HFFc6 (cell line): ENCODE measurements around the gene STRBP. TPM values are rescaled to one million over a fixed set of nuclear protein-coding genes. Genes with fewer than 3 reads are reported as not detected.

Experiments used
- DNase-seq: peaks from one replicate; pipeline ENCODE4 v3.0.0-alpha.2; 2018
- H3K27ac Mint-ChIP-seq: 2 replicates; pipeline ENCODE4 v1.8.0; 2020; ENCODE audit warnings: mild to moderate bottlenecking, mixed read lengths
- H3K27me3 Mint-ChIP-seq: 2 replicates; pipeline ENCODE4 v1.8.0; 2021; ENCODE audit warnings: mild to moderate bottlenecking, moderate library complexity, mixed read lengths; ENCODE audit not compliant: insufficient read depth
- H3K36me3 Mint-ChIP-seq: 2 replicates; pipeline ENCODE4 v1.8.0; 2021; ENCODE audit warnings: low read depth, mixed read lengths
- H3K4me1 Mint-ChIP-seq: 2 replicates; pipeline ENCODE4 v1.8.0; 2020; ENCODE audit warnings: low read depth, mixed read lengths
- H3K4me3 Mint-ChIP-seq: 2 replicates; pipeline ENCODE4 v1.8.0; 2020; ENCODE audit warnings: mild to moderate bottlenecking, moderate library complexity, mixed read lengths
- H3K9me3 Mint-ChIP-seq: 2 replicates; pipeline ENCODE4 v1.8.0; 2020; ENCODE audit warnings: mild to moderate bottlenecking, mixed read lengths
- CTCF ChIP-seq: fragments of 200-600 bp; sonication (generic); IDR thresholded peaks from 2 replicates; pipeline ENCODE4 v1.5.0; 2021; ENCODE audit warnings: antibody characterized with exemption, mild to moderate bottlenecking
- total RNA-seq, 6 experiments: library from RNA; stranded (reverse); fragmentation: NEBNext Ultra II Directional; extraction: Animal tissue kit (Norgen Biotek cat#: 25700); gene quantifications; 2 replicates in 1 of 6; 3 replicates in 5 of 6; pipeline ENCODE4 v1.2.3, GENCODE V29; 2021

Gene STRBP
- total RNA-seq, 6 experiments from 2014 or later = 1.4 to 2.5 (median 1.9) TPM

GRCh38 chr9:123107639-123108285 is 160.6 kb downstream of the STRBP start:
- H3K27me3 Mint-ChIP-seq = peaks cover 5% of the 10 kb centered on the region
- peak; percentile 18; the same call in 1 of the 2 replicates for TF ChIP-seq CTCF
- DNase-seq = no peak
- H3K36me3 Mint-ChIP-seq = peaks cover 8% of the 10 kb centered on the region
- no peak overlapping the region for H3K27ac Mint-ChIP-seq
- no peak overlapping the region for H3K4me3 Mint-ChIP-seq
- no peaks in the 10 kb centered on the region for H3K9me3 Mint-ChIP-seq
- H3K4me1 Mint-ChIP-seq = peaks cover 4% of the 10 kb centered on the region; the same call in 1 of the 2 replicates

GRCh38 chr9:123105490-123105889 is 162.9 kb downstream of the STRBP start:
- Mint-ChIP-seq H3K36me3 (peaks cover 8% of the 10 kb centered on the region), H3K27me3 (peaks cover 5% of the 10 kb centered on the region), H3K4me1 (peaks cover 9% of the 10 kb centered on the region; the same call in 1 of the 2 replicates), H3K4me3 (no peak overlapping the region), H3K9me3 (no peaks in the 10 kb centered on the region), H3K27ac (no peak overlapping the region)
- no peak for TF ChIP-seq CTCF
- DNase-seq = no peak

- peaks cover 8% of the 10 kb centered on the region for H3K36me3 Mint-ChIP-seq
These were observed 163.6 kb downstream of the STRBP start for GRCh38 chr9:123104807-123105206.

GRCh38 chr9:123102375-123103113 is 165.8 kb downstream of the STRBP start:
- TF ChIP-seq CTCF = peak; percentile 65
- DNase-seq = peak; percentile 23
- Mint-ChIP-seq H3K36me3 (peaks cover 8% of the 10 kb centered on the region), H3K27me3 (peaks cover 3% of the 10 kb centered on the region), H3K4me3 (no peak overlapping the region), H3K9me3 (no peaks in the 10 kb centered on the region), H3K4me1 (peaks cover 9% of the 10 kb centered on the region; the same call in 1 of the 2 replicates), H3K27ac (peak overlapping the region; percentile 16; the same call in 1 of the 2 replicates)

More at GRCh38 chr9:123104807-123105206, 163.6 kb downstream of the STRBP start:
- DNase-seq = no peak
- peaks cover 5% of the 10 kb centered on the region for H3K27me3 Mint-ChIP-seq
- TF ChIP-seq CTCF = no peak
- H3K9me3 Mint-ChIP-seq = no peaks in the 10 kb centered on the region
- H3K4me3 Mint-ChIP-seq = no peak overlapping the region
- peaks cover 9% of the 10 kb centered on the region; the same call in 1 of the 2 replicates for H3K4me1 Mint-ChIP-seq
- no peak overlapping the region for H3K27ac Mint-ChIP-seq

GRCh38 chr9:123099548-123099947 is 168.8 kb downstream of the STRBP start:
- peaks cover 9% of the 10 kb centered on the region; the same call in 1 of the 2 replicates for H3K4me1 Mint-ChIP-seq
- no peaks in the 10 kb centered on the region for H3K36me3 Mint-ChIP-seq
- no peak for DNase-seq
- no peak overlapping the region for H3K27ac Mint-ChIP-seq
- peaks cover 2% of the 10 kb centered on the region for H3K27me3 Mint-ChIP-seq
- TF ChIP-seq CTCF = no peak
- no peaks in the 10 kb centered on the region for H3K9me3 Mint-ChIP-seq
- no peak overlapping the region for H3K4me3 Mint-ChIP-seq
